Calu3 (cell line): ENCODE results near the gene TRIM8. TPM values are rescaled to one million over a fixed set of nuclear protein-coding genes. Genes with fewer than 3 reads are reported as not detected.

Experiments
- BruUV-seq: library from RNA; stranded (reverse); fragments of 400-500 nt; replicated peaks from 2 replicates; lab custom pipeline; 2021; lab: Mats Ljungman, UMichigan
- CTCF ChIA-PET: fragments of 300-600 bp; sonication (Branson Sonifier 250); formaldehyde crosslinking; loops from one replicate; lab custom pipeline; 2022; ENCODE audit warnings: antibody characterized with exemption; lab: Charles Lee
- DNase-seq: peaks from one replicate; pipeline ENCODE4 v3.0.0; 2022
- H3K27ac Mint-ChIP-seq: one replicate; pipeline ENCODE4 v1.8.0; 2022; ENCODE audit warnings: mixed read lengths; ENCODE audit not compliant: unreplicated experiment
- H3K27me3 Mint-ChIP-seq: one replicate; pipeline ENCODE4 v1.8.0; 2022; ENCODE audit warnings: mixed read lengths; ENCODE audit not compliant: unreplicated experiment
- H3K36me3 Mint-ChIP-seq: one replicate; pipeline ENCODE4 v1.8.0; 2022; ENCODE audit warnings: mild to moderate bottlenecking, moderate library complexity, mixed read lengths; ENCODE audit not compliant: insufficient read depth, unreplicated experiment
- H3K4me1 Mint-ChIP-seq: one replicate; pipeline ENCODE4 v1.8.0; 2022; ENCODE audit warnings: mild to moderate bottlenecking, low read depth, mixed read lengths; ENCODE audit not compliant: unreplicated experiment
- H3K4me3 Mint-ChIP-seq: one replicate; pipeline ENCODE4 v1.8.0; 2022; ENCODE audit warnings: mild to moderate bottlenecking, low read depth, moderate library complexity, mixed read lengths; ENCODE audit not compliant: unreplicated experiment
- H3K9me3 Mint-ChIP-seq: one replicate; pipeline ENCODE4 v1.8.0; 2022; ENCODE audit warnings: low read depth, mixed read lengths; ENCODE audit not compliant: unreplicated experiment
- CTCF ChIP-seq: fragments of 200-600 bp; IDR thresholded peaks from one replicate; pipeline ENCODE4 v1.8.0; 2022; ENCODE audit warnings: antibody characterized with exemption; ENCODE audit not compliant: unreplicated experiment
- intact Hi-C: fragments of 100-400 bp; cut with micrococcal nuclease; formaldehyde crosslinking; loops from one replicate; pipeline ENCODE4 v1.10.0; 2022; ENCODE audit not compliant: unreplicated experiment
- total RNA-seq: library from RNA; stranded (reverse); gene quantifications from 2 replicates; pipeline ENCODE4 v1.2.3, GENCODE V29; 2022

TRIM8 gene
- total RNA-seq, 1 experiment from 2014 or later, result 52.1 TPM

GRCh38 chr10:102634686-102635085 is 9.6 kb upstream of the TRIM8 start:
- no TSS peak for BruUV-seq
- H3K27ac Mint-ChIP-seq, result peak overlapping the region; percentile 8
- H3K4me3 Mint-ChIP-seq, result no peak overlapping the region
- intact Hi-C loops, result no loop called here
- TF ChIP-seq CTCF, result no peak
- no peaks in the 10 kb centered on the region for H3K27me3 Mint-ChIP-seq
- peaks cover 10% of the 10 kb centered on the region for H3K36me3 Mint-ChIP-seq
- peaks cover 53% of the 10 kb centered on the region for H3K4me1 Mint-ChIP-seq
- CTCF ChIA-PET, result no interaction called here
- no peaks in the 10 kb centered on the region for H3K9me3 Mint-ChIP-seq
- DNase-seq, result peak; percentile 58

DNA sequence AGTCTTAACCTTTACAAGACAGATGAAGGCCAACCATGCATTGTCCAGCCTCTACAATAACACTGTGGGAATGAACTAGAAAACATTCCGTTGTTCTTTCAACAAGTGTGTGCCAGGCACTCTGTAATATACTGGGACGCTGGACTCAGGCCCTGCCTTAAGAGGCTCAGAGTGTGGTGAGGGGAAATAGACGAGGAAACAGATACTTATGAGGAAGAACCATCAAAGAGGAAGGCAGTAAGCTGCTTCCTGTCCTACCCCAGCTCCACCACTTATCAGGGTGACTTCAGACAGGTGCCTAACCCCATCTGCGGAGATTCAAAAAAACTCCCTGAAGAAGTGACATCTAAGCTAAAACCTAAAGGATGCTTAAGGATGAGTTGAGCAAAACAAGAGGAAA is 8.9 kb upstream of the TRIM8 start:
- CTCF ChIA-PET, result no interaction called here
- Mint-ChIP-seq H3K27me3 (no peaks in the 10 kb centered on the region), H3K36me3 (peaks cover 10% of the 10 kb centered on the region), H3K27ac (peak overlapping the region; percentile 8), H3K9me3 (no peaks in the 10 kb centered on the region), H3K4me1 (peaks cover 46% of the 10 kb centered on the region), H3K4me3 (no peak overlapping the region)
- no TSS peak for BruUV-seq
- intact Hi-C loops, result no loop called here
- no peak for TF ChIP-seq CTCF
- no peak for DNase-seq

DNA sequence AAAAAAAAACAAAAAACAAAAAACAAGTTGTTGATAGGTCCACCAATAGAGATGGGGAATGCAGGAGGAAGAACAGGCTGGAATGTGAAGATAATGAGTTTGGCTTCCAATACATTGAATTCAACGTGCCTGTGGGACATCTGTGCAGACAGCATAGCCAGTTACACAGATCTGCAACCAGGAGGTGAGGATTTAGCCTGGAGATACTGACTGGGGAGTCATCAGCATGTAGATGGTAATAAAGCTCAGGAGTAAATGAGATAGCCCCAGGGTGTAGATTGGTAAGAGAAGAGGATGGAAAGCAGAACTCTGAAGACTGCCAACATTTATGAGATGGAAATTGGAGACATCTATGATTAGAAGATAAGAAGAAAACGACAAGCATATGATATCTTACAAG is 4.7 kb upstream of the TRIM8 start:
- no peak for TF ChIP-seq CTCF
- Mint-ChIP-seq H3K36me3 (peaks cover 29% of the 10 kb centered on the region), H3K27me3 (no peaks in the 10 kb centered on the region), H3K27ac (no peak overlapping the region), H3K4me1 (peaks cover 23% of the 10 kb centered on the region), H3K9me3 (no peaks in the 10 kb centered on the region), H3K4me3 (no peak overlapping the region)
- no TSS peak for BruUV-seq
- CTCF ChIA-PET, result interaction anchor here (1.3 kb wide), 1 partner anchor 10 kb away, joined by 3 read pairs; no protein-coding TSS in a partner anchor
- DNase-seq, result no peak
- intact Hi-C loops, result no loop called here

DNA sequence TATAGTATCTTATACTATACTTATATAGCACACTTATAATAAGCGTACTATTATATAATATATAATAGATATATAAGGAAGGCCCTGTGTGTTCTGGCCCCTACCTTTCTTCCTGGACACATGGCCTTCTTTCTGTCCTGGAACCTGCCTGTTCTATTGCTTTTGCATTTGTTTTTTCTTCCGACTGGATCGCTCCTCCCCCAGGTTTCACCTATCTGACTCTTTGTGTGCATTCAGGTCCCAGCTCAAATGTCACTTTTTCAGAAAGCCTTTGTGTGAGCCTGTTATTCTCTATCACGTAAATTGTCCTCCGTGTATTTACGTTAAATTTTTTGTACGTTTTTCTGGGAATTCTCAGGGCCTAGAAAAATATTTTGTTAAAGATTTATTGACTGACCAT is 2.9 kb upstream of the TRIM8 start:
- no peak for DNase-seq
- Mint-ChIP-seq H3K27me3 (no peaks in the 10 kb centered on the region), H3K36me3 (peaks cover 43% of the 10 kb centered on the region), H3K4me3 (peak overlapping the region; percentile 90), H3K27ac (peak overlapping the region; percentile 75), H3K9me3 (no peaks in the 10 kb centered on the region), H3K4me1 (peaks cover 13% of the 10 kb centered on the region)
- intact Hi-C loops, result loop anchor here (10.0 kb wide), 1 partner anchor 137 kb away; the partner anchor contains the start of genes ACTR1A and SUFU
- TF ChIP-seq CTCF, result no peak
- no TSS peak for BruUV-seq
- CTCF ChIA-PET, result interaction anchor here (0.8 to 1.5 kb wide), 2 partner anchors 12 to 137 kb away, joined by 3 read pairs; partner anchors contain the start of gene SUFU
